ENCODE data around the gene POLR2F. TPM values are rescaled to one million over a fixed set of nuclear protein-coding genes. Genes with fewer than 3 reads are reported as not detected.
"Not testable (repeated sequence)": the region's sequence is repeated elsewhere in the genome, so short reads cannot be mapped to it uniquely, and the experiment has no call there.

The POLR2F gene
- total and polyA plus RNA-seq, 9 donors, result 40.3 to 101 (median 65.2) TPM

- WGBS, 3 donors, result 87 to 96% (median 92%) methylated on average over 7 of the region's 7 CpGs
Observed at GRCh38 chr22:37943825-37944198, 9.7 kb upstream of the POLR2F start.

GRCh38 chr22:37944423-37944822 lies 9.1 kb upstream of the POLR2F start:
- WGBS, 3 donors, result 92 to 94% (median 92%) methylated on average over 11 of the region's 11 CpGs

More at GRCh38 chr22:37943825-37944198, 9.7 kb upstream of the POLR2F start:
- Histone ChIP-seq H3K4me1 (ENCODE audit: insufficient read depth) (no peaks in the 10 kb centered on the region), H3K9me3 (no peaks in the 10 kb centered on the region), H3K27me3 (no peaks in the 10 kb centered on the region), H3K27ac (no peak overlapping the region), H3K36me3 (no peaks in the 10 kb centered on the region), H3K4me3 (no peak overlapping the region)
- TF ChIP-seq POLR2A (IDR thresholded peaks at IDR 0.05) (no peak), CTCF (IDR thresholded peaks at IDR 0.05) (no peak), EP300 (IDR thresholded peaks at IDR 0.05) (no peak)
- intact Hi-C loops (cut with DNase I), result no loop called here
- no peak for DNase-seq

GRCh38 chr22:37947142-37947795 lies 6.2 kb upstream of the POLR2F start:
- DNase-seq; H3K27me3 ChIP-seq; H3K9me3 ChIP-seq; intact Hi-C loops (cut with DNase I); H3K27ac ChIP-seq; H3K36me3 ChIP-seq; H3K4me3 ChIP-seq; H3K4me1 ChIP-seq (ENCODE audit: insufficient read depth): not testable (repeated sequence)
- WGBS, 3 donors, result 91 to 94% (median 92%) methylated on average over 14 of the region's 14 CpGs

More at GRCh38 chr22:37944423-37944822, 9.1 kb upstream of the POLR2F start:
- H3K4me3 ChIP-seq; H3K36me3 ChIP-seq; DNase-seq; intact Hi-C loops (cut with DNase I); H3K27ac ChIP-seq; H3K27me3 ChIP-seq; H3K9me3 ChIP-seq; H3K4me1 ChIP-seq (ENCODE audit: insufficient read depth): not testable (repeated sequence)

GRCh38 chr22:37951305-37951704 lies 2.2 kb upstream of the POLR2F start:
- H3K9me3 ChIP-seq, result no peaks in the 10 kb centered on the region
- WGBS, 3 donors, result 48 to 54% (median 53%) methylated on average over 8 of the region's 8 CpGs
- no peak overlapping the region for H3K27ac ChIP-seq
- intact Hi-C loops (cut with DNase I), result loop anchor here in 1 of 4 donors (5.0 kb wide), 1 partner anchor 134 kb away; no protein-coding TSS in a partner anchor
- H3K36me3 ChIP-seq, result no peaks in the 10 kb centered on the region
- no peak overlapping the region for H3K4me3 ChIP-seq
- peaks cover 7% of the 10 kb centered on the region for H3K4me1 ChIP-seq (ENCODE audit: insufficient read depth)
- H3K27me3 ChIP-seq, result no peaks in the 10 kb centered on the region
- no peak for TF ChIP-seq POLR2A (IDR thresholded peaks at IDR 0.05)
- no peak for TF ChIP-seq CTCF (IDR thresholded peaks at IDR 0.05)
- no peak for TF ChIP-seq EP300 (IDR thresholded peaks at IDR 0.05)
- DNase-seq, result no peak

- not testable (repeated sequence) for DNase-seq; H3K27ac ChIP-seq; H3K36me3 ChIP-seq; H3K4me1 ChIP-seq (ENCODE audit: insufficient read depth); H3K9me3 ChIP-seq; H3K27me3 ChIP-seq
- intact Hi-C loops (cut with DNase I), result loop anchor here in 1 of 4 donors (5.0 kb wide), 1 partner anchor 135 kb away; no protein-coding TSS in a partner anchor
- 4 to 6% (median 5%) methylated on average over 20 of the region's 20 CpGs for WGBS, 3 donors
- peak overlapping the region; percentile 63 for H3K4me3 ChIP-seq
Observed at GRCh38 chr22:37952629-37953028, 870 bp upstream of the POLR2F start.

GRCh38 chr22:37953062-37953436 lies 450 bp upstream of the POLR2F start:
- Histone ChIP-seq H3K36me3 (no peaks in the 10 kb centered on the region), H3K4me1 (ENCODE audit: insufficient read depth) (peaks cover 7% of the 10 kb centered on the region), H3K9me3 (no peaks in the 10 kb centered on the region), H3K27ac (no peak overlapping the region), H3K4me3 (peak overlapping the region; percentile 63), H3K27me3 (no peaks in the 10 kb centered on the region)
- WGBS, 3 donors, result 0 to 1% (median 0%) methylated on average over 13 of the region's 13 CpGs
- intact Hi-C loops (cut with DNase I), result loop anchor here in 1 of 4 donors (5.0 kb wide), 1 partner anchor 136 kb away; no protein-coding TSS in a partner anchor
- TF ChIP-seq POLR2A (IDR thresholded peaks at IDR 0.05), result no peak
- TF ChIP-seq EP300 (IDR thresholded peaks at IDR 0.05), result no peak
- no peak for TF ChIP-seq CTCF (IDR thresholded peaks at IDR 0.05)
- DNase-seq, result peak in 2 of 5 donors; percentile 40 to 43
